GM21723 (cell line): Measurements from ENCODE around the gene RITA1.
A peak's percentile ranks its signal among the peaks of the same experiment; 100 is the strongest.
"Not testable (repeated sequence)": the region's sequence is repeated elsewhere in the genome, so short reads cannot be mapped to it uniquely, and the experiment has no call there.

Experiments
- ATAC-seq: cut with Tn5 transposase; IDR thresholded peaks from one replicate; pipeline ENCODE4 v1.9.1; 2021; ENCODE audit warnings: mild to moderate bottlenecking, moderate library complexity; ENCODE audit not compliant: unreplicated experiment

The RITA1 gene

GRCh38 chr12:113201187-113202177 is 16.0 kb downstream of the RITA1 start:
- no peak for ATAC-seq

GRCh38 chr12:113202300-113203075 is 17.0 kb downstream of the RITA1 start:
- ATAC-seq = no peak

GRCh38 chr12:113203852-113204760 is 18.6 kb downstream of the RITA1 start:
- no peak for ATAC-seq

GRCh38 chr12:113204804-113205203 is 19.3 kb downstream of the RITA1 start:
- no peak for ATAC-seq

GRCh38 chr12:113206802-113207201 is 21.3 kb downstream of the RITA1 start:
- not testable (repeated sequence) for ATAC-seq

- peak; percentile 8 for ATAC-seq
Observed at GRCh38 chr12:113207613-113208040, 22.1 kb downstream of the RITA1 start.

GRCh38 chr12:113208041-113208934 is 22.8 kb downstream of the RITA1 start:
- ATAC-seq = peak; percentile 82

- no peak for ATAC-seq
Observed at GRCh38 chr12:113211160-113211559, 25.6 kb downstream of the RITA1 start.

GRCh38 chr12:113214895-113215400 is 29.4 kb downstream of the RITA1 start:
- peak; percentile 55 for ATAC-seq

GRCh38 chr12:113216027-113216426 is 30.5 kb downstream of the RITA1 start:
- ATAC-seq = no peak

- no peak for ATAC-seq
Observed at GRCh38 chr12:113220593-113221180, 35.2 kb downstream of the RITA1 start.

GRCh38 chr12:113221181-113221996 is 35.9 kb downstream of the RITA1 start, which contains the start of gene TPCN1:
Gene TPCN1 (plus strand): TSS chr12:113221464. CDS start chr12:113226853, 5,389 bp downstream.
- ATAC-seq = peak; percentile 87

GRCh38 chr12:113221997-113222729 is 36.6 kb downstream of the RITA1 start:
- ATAC-seq = no peak

GRCh38 chr12:113222730-113223531 is 37.4 kb downstream of the RITA1 start:
- no peak for ATAC-seq

GRCh38 chr12:113224955-113225354 is 39.4 kb downstream of the RITA1 start:
- no peak for ATAC-seq
